ENCODE results near the gene MTNR1B. TPM values are rescaled to one million over a fixed set of nuclear protein-coding genes. Genes with fewer than 3 reads are reported as not detected.

The MTNR1B gene
- total RNA-seq, 3 donors from 2014 or later, result not detected

DNA sequence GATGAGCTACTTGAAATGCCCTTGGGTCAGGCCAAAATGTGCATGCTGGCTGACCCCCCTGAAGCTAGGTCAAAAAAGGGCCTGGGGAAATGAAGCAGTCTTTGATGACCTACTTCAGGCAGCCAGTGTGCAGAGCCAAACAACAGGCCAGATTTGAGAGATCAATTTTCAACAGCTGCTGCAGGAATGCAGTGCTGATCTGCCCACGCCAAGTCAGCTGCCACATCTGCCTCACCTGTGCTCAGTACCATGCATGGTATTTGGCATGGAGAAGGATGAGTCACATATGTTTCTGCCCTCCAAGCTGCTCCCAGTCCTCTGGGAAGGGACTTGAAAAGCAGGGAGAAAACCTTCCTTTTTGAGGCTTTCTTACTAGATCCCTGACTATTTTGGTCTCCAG lies 35.8 kb downstream of the MTNR1B start:
- DNase-seq (no peak), ATAC-seq (no peak)
- no peaks in the 10 kb centered on the region for H3K4me1 ChIP-seq (ENCODE audit: low read depth)
- TF ChIP-seq, protein P1, sequence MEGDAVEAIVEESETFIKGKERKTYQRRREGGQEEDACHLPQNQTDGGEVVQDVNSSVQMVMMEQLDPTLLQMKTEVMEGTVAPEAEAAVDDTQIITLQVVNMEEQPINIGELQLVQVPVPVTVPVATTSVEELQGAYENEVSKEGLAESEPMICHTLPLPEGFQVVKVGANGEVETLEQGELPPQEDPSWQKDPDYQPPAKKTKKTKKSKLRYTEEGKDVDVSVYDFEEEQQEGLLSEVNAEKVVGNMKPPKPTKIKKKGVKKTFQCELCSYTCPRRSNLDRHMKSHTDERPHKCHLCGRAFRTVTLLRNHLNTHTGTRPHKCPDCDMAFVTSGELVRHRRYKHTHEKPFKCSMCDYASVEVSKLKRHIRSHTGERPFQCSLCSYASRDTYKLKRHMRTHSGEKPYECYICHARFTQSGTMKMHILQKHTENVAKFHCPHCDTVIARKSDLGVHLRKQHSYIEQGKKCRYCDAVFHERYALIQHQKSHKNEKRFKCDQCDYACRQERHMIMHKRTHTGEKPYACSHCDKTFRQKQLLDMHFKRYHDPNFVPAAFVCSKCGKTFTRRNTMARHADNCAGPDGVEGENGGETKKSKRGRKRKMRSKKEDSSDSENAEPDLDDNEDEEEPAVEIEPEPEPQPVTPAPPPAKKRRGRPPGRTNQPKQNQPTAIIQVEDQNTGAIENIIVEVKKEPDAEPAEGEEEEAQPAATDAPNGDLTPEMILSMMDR (IDR thresholded peaks at IDR 0.05), result no peak
- no peaks in the 10 kb centered on the region for H3K9me3 ChIP-seq
- H3K36me3 ChIP-seq (ENCODE audit: low read depth), result no peaks in the 10 kb centered on the region
- H3K4me3 ChIP-seq, result no peak overlapping the region
- intact Hi-C loops (cut with DNase I, micrococcal nuclease), result no loop called here

DNA sequence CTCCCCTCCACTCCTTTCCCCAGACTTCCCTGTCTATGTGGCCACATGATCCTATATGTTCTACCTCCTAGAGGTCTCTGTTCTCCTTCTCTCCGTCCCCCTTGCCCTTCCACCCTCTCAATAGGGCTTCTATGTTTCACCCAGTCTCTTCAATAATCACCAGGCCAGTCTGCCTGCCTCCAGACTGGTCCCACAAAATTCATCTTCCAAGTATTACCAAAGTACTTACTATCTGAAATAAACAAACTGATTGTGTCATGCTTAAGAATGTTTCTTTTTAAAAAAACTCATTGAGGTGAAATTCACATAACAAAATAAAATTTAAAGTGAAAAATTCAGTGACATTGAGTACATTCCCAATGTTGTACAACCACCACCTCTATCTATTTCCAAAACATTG lies 44.2 kb downstream of the MTNR1B start:
- ATAC-seq (no peak), DNase-seq (no peak)
- TF ChIP-seq, protein P1 (IDR thresholded peaks at IDR 0.05), result no peak
- intact Hi-C loops (cut with DNase I, micrococcal nuclease), result no loop called here
- H3K36me3 ChIP-seq (ENCODE audit: low read depth), result no peaks in the 10 kb centered on the region
- no peaks in the 10 kb centered on the region for H3K4me1 ChIP-seq (ENCODE audit: low read depth)
- no peak overlapping the region for H3K4me3 ChIP-seq
- H3K9me3 ChIP-seq, result no peaks in the 10 kb centered on the region

DNA sequence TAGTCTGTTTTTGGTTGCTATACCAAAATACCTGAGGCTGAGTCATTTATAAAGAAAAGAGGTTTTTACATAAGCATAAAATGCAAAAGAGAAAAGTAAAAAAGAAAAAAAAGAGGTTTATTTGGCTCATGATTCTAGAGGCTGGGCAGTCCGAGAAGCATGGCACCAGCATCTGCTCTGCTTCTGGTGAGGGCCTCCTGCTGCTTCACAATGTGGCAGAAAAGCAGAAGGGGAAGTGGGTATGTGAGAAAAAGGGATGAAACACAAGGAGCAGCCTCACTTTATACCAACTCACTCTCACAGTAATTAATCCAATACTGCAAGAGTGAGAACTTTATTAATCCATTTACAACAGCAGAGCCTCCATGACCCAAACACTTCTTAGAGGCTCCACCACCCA lies 47.1 kb downstream of the MTNR1B start:
- Histone ChIP-seq H3K4me1 (ENCODE audit: low read depth) (no peaks in the 10 kb centered on the region), H3K9me3 (no peaks in the 10 kb centered on the region), H3K36me3 (ENCODE audit: low read depth) (no peaks in the 10 kb centered on the region), H3K4me3 (no peak overlapping the region)
- TF ChIP-seq, protein P1 (IDR thresholded peaks at IDR 0.05), result no peak
- ATAC-seq, result no peak
- no peak for DNase-seq
- intact Hi-C loops (cut with DNase I, micrococcal nuclease), result no loop called here

DNA sequence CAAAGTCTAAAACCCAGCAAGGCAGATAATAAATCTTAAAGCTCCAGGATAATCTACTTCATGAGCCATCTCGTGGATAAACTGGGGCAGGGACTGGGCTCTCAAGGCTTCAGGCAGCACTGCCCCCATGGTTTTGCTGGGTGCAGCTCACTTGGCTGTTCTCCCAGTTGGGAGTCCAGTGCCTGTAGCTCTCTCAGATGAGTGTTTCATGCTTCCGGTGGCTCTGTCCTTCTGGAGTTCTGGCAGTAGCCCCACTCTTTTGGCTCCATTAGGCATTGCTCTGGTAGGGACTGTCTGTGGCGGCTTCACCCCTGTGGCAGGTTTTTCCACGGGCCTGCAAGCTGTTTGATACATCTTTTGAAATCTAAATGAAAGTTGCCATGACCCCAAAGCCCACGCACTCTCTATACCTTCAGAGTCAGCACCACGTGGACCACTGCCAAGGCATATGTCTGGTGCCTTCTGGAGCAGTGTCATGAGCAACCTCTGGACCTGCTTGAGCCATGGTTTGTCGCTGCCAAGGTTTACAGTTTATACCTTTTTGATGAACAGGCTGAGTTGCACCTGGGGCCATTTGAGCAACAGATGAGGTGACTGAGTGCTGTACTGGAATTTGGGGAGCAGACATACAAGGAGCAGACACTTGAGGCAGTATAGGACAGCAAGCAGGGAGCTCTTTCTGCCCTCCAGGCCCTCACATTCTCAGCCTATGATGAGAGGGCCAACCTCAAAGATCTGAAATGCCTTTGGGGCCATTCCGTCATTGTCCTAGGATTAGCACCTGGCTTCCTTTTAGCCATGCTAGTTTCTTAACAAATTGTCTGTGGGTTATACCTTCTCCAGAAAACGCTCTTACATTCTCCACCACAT lies 48.6 kb downstream of the MTNR1B start:
- no peak for ATAC-seq
- TF ChIP-seq, protein P1 (IDR thresholded peaks at IDR 0.05), result no peak

DNA sequence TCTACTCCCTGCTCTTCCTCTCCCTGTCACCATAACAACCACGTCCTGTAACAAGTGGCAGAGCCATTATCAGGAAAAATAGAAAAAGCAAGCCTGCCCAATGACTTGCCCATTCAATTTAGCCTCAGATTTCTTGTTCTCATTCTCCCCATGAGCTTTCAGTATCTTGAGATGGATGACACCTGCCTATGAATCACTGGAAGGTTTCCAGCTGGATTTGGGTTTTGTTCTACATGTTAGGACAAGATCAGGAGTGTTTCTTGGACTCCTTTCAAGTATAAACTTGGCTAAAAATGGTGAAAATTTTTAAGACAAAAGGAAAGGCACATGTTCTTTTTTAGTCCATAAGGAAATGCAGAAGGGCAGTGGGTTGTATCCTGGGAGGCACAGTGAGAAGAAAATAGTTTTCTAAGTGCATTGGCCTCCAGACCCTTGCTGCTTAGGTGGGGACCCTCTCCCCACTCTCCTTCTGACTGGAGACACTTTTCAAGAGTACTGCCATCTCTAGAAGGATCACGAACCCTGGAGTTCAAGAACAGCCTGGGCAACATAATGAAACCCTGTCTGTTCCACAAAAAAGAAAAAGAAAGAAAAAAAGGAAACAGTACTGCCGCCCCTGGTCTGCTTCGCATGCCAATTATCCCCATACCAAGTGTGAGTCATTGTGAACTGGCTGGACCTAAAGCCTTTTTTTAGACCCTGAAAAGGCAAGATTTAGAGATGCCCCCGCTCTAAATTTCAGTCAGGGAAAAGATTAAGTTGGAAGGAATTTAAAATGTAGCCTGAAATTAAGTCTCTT lies 51.0 kb downstream of the MTNR1B start:
- DNase-seq (no peak), ATAC-seq (no peak)
- intact Hi-C loops (cut with DNase I, micrococcal nuclease), result no loop called here
- Histone ChIP-seq H3K4me1 (ENCODE audit: low read depth) (no peaks in the 10 kb centered on the region), H3K9me3 (no peaks in the 10 kb centered on the region), H3K36me3 (ENCODE audit: low read depth) (no peaks in the 10 kb centered on the region), H3K4me3 (no peak overlapping the region)
- TF ChIP-seq, protein P1 (IDR thresholded peaks at IDR 0.05), result no peak

More for the DNA sequence above, 48.6 kb downstream of the MTNR1B start:
- H3K9me3 ChIP-seq, result no peaks in the 10 kb centered on the region
- H3K36me3 ChIP-seq (ENCODE audit: low read depth), result no peaks in the 10 kb centered on the region
- no peak for DNase-seq
- no peak overlapping the region for H3K4me3 ChIP-seq
- H3K4me1 ChIP-seq (ENCODE audit: low read depth), result no peaks in the 10 kb centered on the region
- intact Hi-C loops (cut with DNase I, micrococcal nuclease), result no loop called here

All from mucosa of descending colon (tissue), 3 donors.